GM18868 (cell line): ENCODE data around the gene GPX6.
A peak's percentile ranks its signal among the peaks of the same experiment; 100 is the strongest.
"Not testable (repeated sequence)": the region's sequence is repeated elsewhere in the genome, so short reads cannot be mapped to it uniquely, and the experiment has no call there.

Source experiments
- ATAC-seq: cut with Tn5 transposase; IDR thresholded peaks from one replicate; pipeline ENCODE4 v1.9.1; 2021; ENCODE audit warnings: mild to moderate bottlenecking, moderate library complexity; ENCODE audit not compliant: unreplicated experiment

GPX6 gene

GRCh38 chr6:28515676-28516075 is at the start of gene GPX6:
GPX6 (minus strand) TSS chr6:28515793; CDS start chr6:28515743, 50 bp downstream.
- no peak for ATAC-seq

GRCh38 chr6:28563430-28564095 is 48.0 kb upstream of the GPX6 start:
- ATAC-seq: no peak

GRCh38 chr6:28558629-28559028 is 43.0 kb upstream of the GPX6 start:
- ATAC-seq: no peak

GRCh38 chr6:28555136-28555535 is 39.5 kb upstream of the GPX6 start:
- ATAC-seq: no peak

GRCh38 chr6:28553986-28554881 is 38.6 kb upstream of the GPX6 start:
- ATAC-seq: no peak

- ATAC-seq: no peak
These were observed 37.9 kb upstream of the GPX6 start for GRCh38 chr6:28553384-28553985.

GRCh38 chr6:28551891-28552666 is 36.5 kb upstream of the GPX6 start:
- ATAC-seq: no peak

- not testable (repeated sequence) for ATAC-seq
These were observed 31.4 kb upstream of the GPX6 start for GRCh38 chr6:28547003-28547402.

- no peak for ATAC-seq
These were observed 30.4 kb upstream of the GPX6 start for GRCh38 chr6:28545955-28546354.

- peak; percentile 41 for ATAC-seq
These were observed 28.3 kb upstream of the GPX6 start for GRCh38 chr6:28543651-28544610.

GRCh38 chr6:28542440-28543296 is 27.1 kb upstream of the GPX6 start:
- ATAC-seq: peak; percentile 76

- no peak for ATAC-seq
These were observed 26.4 kb upstream of the GPX6 start for GRCh38 chr6:28541996-28542395.

GRCh38 chr6:28537509-28538140 is 22.0 kb upstream of the GPX6 start:
- ATAC-seq: no peak

- ATAC-seq: no peak
These were observed 21.5 kb upstream of the GPX6 start for GRCh38 chr6:28537065-28537464.

- ATAC-seq: no peak
These were observed 19.3 kb upstream of the GPX6 start for GRCh38 chr6:28534875-28535274.

GRCh38 chr6:28534306-28534705 is 18.7 kb upstream of the GPX6 start:
- ATAC-seq: no peak

- no peak for ATAC-seq
These were observed 16.0 kb upstream of the GPX6 start for GRCh38 chr6:28531479-28532128.

GRCh38 chr6:28530777-28531176 is 15.2 kb upstream of the GPX6 start:
- no peak for ATAC-seq
